Keratinocyte (primary cell): Measurements from ENCODE around the gene DNAJC27. TPM values are rescaled to one million over a fixed set of nuclear protein-coding genes. Genes with fewer than 3 reads are reported as not detected.

Source experiments
- DNase-seq: peaks from one replicate; pipeline ENCODE4 v3.0.0-alpha.2; 2011; ENCODE audit warnings: low read depth, missing footprints, low spot score
- FAIRE-seq: peaks from 2 replicates; lab custom pipeline; 2011; peaks lifted over from hg19 to GRCh38; lab: Jason Lieb, UNC
- H2AFZ ChIP-seq: 2 replicates; pipeline ENCODE4 v1.6.0; 2012; ENCODE audit warnings: low read length, control low read depth, inconsistent platforms; ENCODE audit not compliant: control insufficient read depth
- H3K27ac ChIP-seq: 2 replicates; pipeline ENCODE4 v1.5.1; 2011; ENCODE audit warnings: low read length; ENCODE audit not compliant: control insufficient read depth, insufficient read depth
- H3K27me3 ChIP-seq: 3 replicates; pipeline ENCODE4 v1.6.0; 2011; ENCODE audit warnings: low read length; ENCODE audit not compliant: control insufficient read depth, insufficient read depth; ENCODE audit errors: extremely low read depth
- H3K36me3 ChIP-seq, 2 experiments: 2 replicates in 1 of 2; 3 replicates in 1 of 2; pipeline ENCODE4 v1.5.1; 2011; ENCODE audit warnings: low read length in 2 of 2, mild to moderate bottlenecking in 1 of 2; ENCODE audit not compliant: control insufficient read depth in 2 of 2, insufficient read depth in 2 of 2; ENCODE audit errors: extremely low read depth in 1 of 2
- H3K4me1 ChIP-seq: 3 replicates; pipeline ENCODE4 v1.5.1; 2011; ENCODE audit warnings: low read length; ENCODE audit not compliant: control insufficient read depth, insufficient read depth; ENCODE audit errors: extremely low read depth
- H3K4me2 ChIP-seq: 3 replicates; pipeline ENCODE4 v1.6.0; 2011; ENCODE audit warnings: low read depth, low read length; ENCODE audit not compliant: control insufficient read depth, insufficient read depth; ENCODE audit errors: extremely low read depth
- H3K4me3 ChIP-seq, 3 experiments: fragments of 200-600 bp in 1 of 3; sonication (generic) in 1 of 3; 2 replicates in 2 of 3; 3 replicates in 1 of 3; pipeline ENCODE4 v1.5.1; 2011 to 2016; ENCODE audit warnings: low read length in 3 of 3, mild to moderate bottlenecking in 3 of 3, control low read depth in 2 of 3, inconsistent platforms in 1 of 3, low read depth in 1 of 3, mixed read lengths in 1 of 3, mixed run types in 1 of 3, moderate library complexity in 1 of 3; ENCODE audit not compliant: control insufficient read depth in 2 of 3, insufficient read depth in 2 of 3; ENCODE audit errors: extremely low read depth in 1 of 3
- H3K79me2 ChIP-seq: 2 replicates; pipeline ENCODE4 v1.6.0; 2012; ENCODE audit warnings: low read length; ENCODE audit not compliant: control insufficient read depth, insufficient read depth
- H3K9ac ChIP-seq: 3 replicates; pipeline ENCODE4 v1.6.0; 2011; ENCODE audit warnings: low read length; ENCODE audit not compliant: control insufficient read depth, insufficient read depth; ENCODE audit errors: extremely low read depth
- H3K9me1 ChIP-seq: 3 replicates; pipeline ENCODE4 v1.6.0; 2011; ENCODE audit warnings: low read length; ENCODE audit not compliant: control insufficient read depth, insufficient read depth; ENCODE audit errors: extremely low read depth
- H3K9me3 ChIP-seq: 2 replicates; pipeline ENCODE4 v1.5.1; 2012; ENCODE audit warnings: low read depth, low read length; ENCODE audit not compliant: control insufficient read depth
- H4K20me1 ChIP-seq: 3 replicates; pipeline ENCODE4 v1.6.0; 2011; ENCODE audit warnings: low read length; ENCODE audit not compliant: control insufficient read depth, insufficient read depth; ENCODE audit errors: extremely low read depth
- CTCF ChIP-seq, 3 experiments: IDR thresholded peaks in 1 of 3; conservative IDR thresholded peaks in 1 of 3; optimal IDR thresholded peaks in 1 of 3; 2 replicates in 2 of 3; 3 replicates in 1 of 3; pipeline versions ENCODE3 to v1.5.1; 2011; ENCODE audit warnings: low read length in 3 of 3, mild to moderate bottlenecking in 3 of 3, moderate library complexity in 2 of 3, control low read depth in 1 of 3, inconsistent platforms in 1 of 3; ENCODE audit not compliant: insufficient read depth in 2 of 3; ENCODE audit errors: extremely low read depth in 1 of 3
- EZH2 ChIP-seq: IDR thresholded peaks from one replicate; pipeline ENCODE4 v1.6.1; 2012; ENCODE audit warnings: inconsistent platforms, mild to moderate bottlenecking, low read length, moderate library complexity
- dilution Hi-C: fragments of 300-500 bp; cut with MboI; formaldehyde crosslinking; loops from one replicate; pipeline ENCODE4 v1.7.0; 2020; ENCODE audit warnings: low sequenced_read_pairs; ENCODE audit not compliant: extremely low pct_ligation_motif_present
- polyA plus RNA-seq, 5 experiments: library from polyadenylated mRNA; depleted of rRNA in 3 of 5; stranded (reverse) in 3 of 5; stranded (forward) in 1 of 5; unstranded in 1 of 5; fragments of >200 nt; gene quantifications; 1 replicate in 1 of 5; 2 replicates in 3 of 5; 3 replicates in 1 of 5; pipeline versions ENCODE4 v1.2.1 to v1.2.3, GENCODE V29; 2011 to 2012; ENCODE audit warnings: missing spikeins in 2 of 5, low read depth in 1 of 5, low replicate concordance in 1 of 5

The DNAJC27 gene
- polyA plus RNA-seq, 1 donor (not counting 4 experiments of a cell fraction or from before 2014, with no cell fraction given): 3.4 TPM

GRCh38 chr2:24914713-24915112 is 57.0 kb downstream of the DNAJC27 start:
- Histone ChIP-seq H3K79me2 (peaks cover 52% of the 10 kb centered on the region), H3K9me1 (peaks cover 4% of the 10 kb centered on the region), H3K4me2 (no peak overlapping the region), H3K4me1 (peaks cover 14% of the 10 kb centered on the region), H2AFZ (no peak overlapping the region), H3K27ac (no peak overlapping the region), H3K27me3 (no peaks in the 10 kb centered on the region), H3K36me3 (peaks cover 7 to 13% of the 10 kb centered on the region in 2 experiments), H3K4me3 (no peak overlapping the region), H3K9me3 (no peaks in the 10 kb centered on the region), H3K9ac (no peak overlapping the region), H4K20me1 (peaks cover 2% of the 10 kb centered on the region)
- no peak for TF ChIP-seq EZH2
- no peak for TF ChIP-seq CTCF (optimal IDR thresholded peaks at IDR 0.05 in 1 of 3, IDR thresholded peaks at IDR 0.05 in 1 of 3, conservative IDR thresholded peaks at IDR 0.05 in 1 of 3; ENCODE audit: extremely low read depth in 1 of 3, insufficient read depth in 2 of 3, low read length in 3 of 3)
- dilution Hi-C loops: no loop called here
- no peak for FAIRE-seq
- no peak for DNase-seq

- Histone ChIP-seq H3K27ac (no peak overlapping the region), H3K4me2 (no peak overlapping the region), H3K36me3 (peaks cover 7 to 13% of the 10 kb centered on the region in 2 experiments), H3K79me2 (peaks cover 50% of the 10 kb centered on the region), H3K4me3 (no peak overlapping the region), H2AFZ (no peak overlapping the region), H3K9ac (no peak overlapping the region), H3K27me3 (no peaks in the 10 kb centered on the region), H4K20me1 (peaks cover 2% of the 10 kb centered on the region), H3K9me3 (no peaks in the 10 kb centered on the region), H3K4me1 (peaks cover 9% of the 10 kb centered on the region), H3K9me1 (peaks cover 4% of the 10 kb centered on the region)
- FAIRE-seq (no peak), DNase-seq (no peak)
- TF ChIP-seq CTCF (optimal IDR thresholded peaks at IDR 0.05 in 1 of 3, IDR thresholded peaks at IDR 0.05 in 1 of 3, conservative IDR thresholded peaks at IDR 0.05 in 1 of 3; ENCODE audit: extremely low read depth in 1 of 3, insufficient read depth in 2 of 3, low read length in 3 of 3) (no peak), EZH2 (no peak)
- dilution Hi-C loops: no loop called here
Observed at GRCh38 chr2:24913911-24914310, 57.8 kb downstream of the DNAJC27 start.
